Upper lobe of right lung (tissue), 1 donor: Measurements from ENCODE around the gene MYBPH. TPM values are rescaled to one million over a fixed set of nuclear protein-coding genes. Genes with fewer than 3 reads are reported as not detected.

Experiments
- ATAC-seq: fragments of 200-7000 bp; cut with Tn5 transposase; one replicate; pipeline ENCODE4 v1.9.1; 2020; ENCODE audit warnings: mild to moderate bottlenecking, moderate library complexity
- DNase-seq: peaks from one replicate; pipeline ENCODE4 v3.0.0-alpha.2; 2020
- H3K27ac ChIP-seq: fragments of 200-600 bp; one replicate; pipeline ENCODE4 v1.8.0; 2022
- H3K27me3 ChIP-seq: fragments of 200-600 bp; one replicate; pipeline ENCODE4 v1.8.0; 2022; ENCODE audit warnings: mild to moderate bottlenecking
- H3K36me3 ChIP-seq: fragments of 200-600 bp; one replicate; pipeline ENCODE4 v1.8.0; 2022
- H3K4me1 ChIP-seq: fragments of 200-600 bp; one replicate; pipeline ENCODE4 v1.8.0; 2022
- H3K4me3 ChIP-seq: fragments of 200-600 bp; one replicate; pipeline ENCODE4 v1.8.0; 2022; ENCODE audit warnings: mild to moderate bottlenecking
- H3K9me3 ChIP-seq: fragments of 200-600 bp; one replicate; pipeline ENCODE4 v1.8.0; 2022
- intact Hi-C: fragments of 100-400 bp; cut with DNase I; formaldehyde crosslinking; loops from one replicate; pipeline ENCODE4 v1.11.0; 2022
- total RNA-seq: library from RNA; stranded (reverse); fragmentation: NEBNext Ultra II Directional; extraction: Animal tissue kit (Norgen Biotek cat#: 25700); gene quantifications from one replicate; pipeline ENCODE4 v1.2.1, GENCODE V29; 2021
- TF ChIP-seq, protein P1 (sequence below): fragments of 200-600 bp; IDR thresholded peaks from one replicate; pipeline ENCODE4 v1.8.0; 2022; ENCODE audit warnings: antibody characterized with exemption
- donor health status: DM: no; HTN: yes; CAD: no; lungs with severe emphysema.

Gene MYBPH
- total RNA-seq, 1 donor from 2014 or later = not detected

DNA sequence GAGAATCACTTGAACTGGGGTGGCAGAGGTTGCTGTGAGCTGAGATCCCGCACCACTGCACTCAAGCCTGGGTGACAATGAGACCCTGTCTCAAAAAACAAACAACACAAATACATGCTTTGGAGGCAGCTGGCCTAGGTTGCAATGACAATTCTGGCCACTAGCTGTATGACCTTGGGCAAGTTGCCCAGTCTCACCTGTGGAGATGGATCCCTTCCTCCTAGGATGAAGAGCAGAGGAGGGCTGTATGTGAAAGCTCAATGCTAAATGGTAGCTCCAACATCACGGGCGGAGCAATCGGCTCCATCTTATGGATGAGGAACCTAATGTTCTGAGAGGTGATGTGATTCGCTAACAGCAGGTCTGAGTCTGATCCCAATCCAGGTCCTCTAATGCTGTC, 27.5 kb downstream of the MYBPH start:
- Histone ChIP-seq H3K36me3 (no peaks in the 10 kb centered on the region), H3K9me3 (no peaks in the 10 kb centered on the region), H3K4me1 (peaks cover 3% of the 10 kb centered on the region), H3K4me3 (no peak overlapping the region), H3K27ac (no peak overlapping the region), H3K27me3 (no peaks in the 10 kb centered on the region)
- DNase-seq (no peak), ATAC-seq (peak; percentile 15)
- TF ChIP-seq, protein P1, sequence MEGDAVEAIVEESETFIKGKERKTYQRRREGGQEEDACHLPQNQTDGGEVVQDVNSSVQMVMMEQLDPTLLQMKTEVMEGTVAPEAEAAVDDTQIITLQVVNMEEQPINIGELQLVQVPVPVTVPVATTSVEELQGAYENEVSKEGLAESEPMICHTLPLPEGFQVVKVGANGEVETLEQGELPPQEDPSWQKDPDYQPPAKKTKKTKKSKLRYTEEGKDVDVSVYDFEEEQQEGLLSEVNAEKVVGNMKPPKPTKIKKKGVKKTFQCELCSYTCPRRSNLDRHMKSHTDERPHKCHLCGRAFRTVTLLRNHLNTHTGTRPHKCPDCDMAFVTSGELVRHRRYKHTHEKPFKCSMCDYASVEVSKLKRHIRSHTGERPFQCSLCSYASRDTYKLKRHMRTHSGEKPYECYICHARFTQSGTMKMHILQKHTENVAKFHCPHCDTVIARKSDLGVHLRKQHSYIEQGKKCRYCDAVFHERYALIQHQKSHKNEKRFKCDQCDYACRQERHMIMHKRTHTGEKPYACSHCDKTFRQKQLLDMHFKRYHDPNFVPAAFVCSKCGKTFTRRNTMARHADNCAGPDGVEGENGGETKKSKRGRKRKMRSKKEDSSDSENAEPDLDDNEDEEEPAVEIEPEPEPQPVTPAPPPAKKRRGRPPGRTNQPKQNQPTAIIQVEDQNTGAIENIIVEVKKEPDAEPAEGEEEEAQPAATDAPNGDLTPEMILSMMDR = peak; percentile 29
- intact Hi-C loops = no loop called here

- H3K4me1 ChIP-seq = no peaks in the 10 kb centered on the region
- no peaks in the 10 kb centered on the region for H3K9me3 ChIP-seq
- ATAC-seq = no peak
- no peaks in the 10 kb centered on the region for H3K27me3 ChIP-seq
- no peak overlapping the region for H3K4me3 ChIP-seq
- H3K27ac ChIP-seq = no peak overlapping the region
- DNase-seq = no peak
- intact Hi-C loops = no loop called here
- TF ChIP-seq, protein P1 = no peak
- no peaks in the 10 kb centered on the region for H3K36me3 ChIP-seq
Measured at GRCh38 chr1:203147376-203147775, 28.2 kb downstream of the MYBPH start.

- no peak overlapping the region for H3K4me3 ChIP-seq
- ATAC-seq (no peak), DNase-seq (no peak)
- H3K9me3 ChIP-seq = no peaks in the 10 kb centered on the region
- intact Hi-C loops = no loop called here
- no peak overlapping the region for H3K27ac ChIP-seq
- H3K27me3 ChIP-seq = no peaks in the 10 kb centered on the region
- no peaks in the 10 kb centered on the region for H3K36me3 ChIP-seq
- H3K4me1 ChIP-seq = no peaks in the 10 kb centered on the region
- TF ChIP-seq, protein P1 = no peak
Measured at GRCh38 chr1:203146537-203146936, 29.1 kb downstream of the MYBPH start.

DNA sequence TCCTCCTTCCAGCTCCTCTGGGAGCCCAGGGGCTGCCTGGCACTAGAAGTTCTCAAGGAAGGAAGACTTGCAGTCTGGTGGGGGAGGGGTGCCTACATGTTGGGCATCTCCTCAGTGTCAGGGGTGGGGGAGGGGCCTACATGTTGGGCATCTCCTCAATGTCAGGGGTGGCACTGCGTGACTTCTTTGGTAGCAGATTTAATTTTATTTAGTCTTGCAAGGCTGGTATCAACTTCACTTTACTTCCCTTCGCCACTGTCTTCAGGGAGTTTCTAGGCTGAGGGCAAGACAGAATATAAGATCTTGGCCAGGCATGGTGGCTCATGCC, 29.6 kb downstream of the MYBPH start:
- DNase-seq = no peak
- H3K36me3 ChIP-seq = no peaks in the 10 kb centered on the region
- no peak for ATAC-seq
- H3K4me3 ChIP-seq = no peak overlapping the region
- H3K4me1 ChIP-seq = no peaks in the 10 kb centered on the region
- no peak overlapping the region for H3K27ac ChIP-seq
- TF ChIP-seq, protein P1 = no peak
- H3K27me3 ChIP-seq = no peaks in the 10 kb centered on the region
- intact Hi-C loops = no loop called here
- H3K9me3 ChIP-seq = no peaks in the 10 kb centered on the region

DNA sequence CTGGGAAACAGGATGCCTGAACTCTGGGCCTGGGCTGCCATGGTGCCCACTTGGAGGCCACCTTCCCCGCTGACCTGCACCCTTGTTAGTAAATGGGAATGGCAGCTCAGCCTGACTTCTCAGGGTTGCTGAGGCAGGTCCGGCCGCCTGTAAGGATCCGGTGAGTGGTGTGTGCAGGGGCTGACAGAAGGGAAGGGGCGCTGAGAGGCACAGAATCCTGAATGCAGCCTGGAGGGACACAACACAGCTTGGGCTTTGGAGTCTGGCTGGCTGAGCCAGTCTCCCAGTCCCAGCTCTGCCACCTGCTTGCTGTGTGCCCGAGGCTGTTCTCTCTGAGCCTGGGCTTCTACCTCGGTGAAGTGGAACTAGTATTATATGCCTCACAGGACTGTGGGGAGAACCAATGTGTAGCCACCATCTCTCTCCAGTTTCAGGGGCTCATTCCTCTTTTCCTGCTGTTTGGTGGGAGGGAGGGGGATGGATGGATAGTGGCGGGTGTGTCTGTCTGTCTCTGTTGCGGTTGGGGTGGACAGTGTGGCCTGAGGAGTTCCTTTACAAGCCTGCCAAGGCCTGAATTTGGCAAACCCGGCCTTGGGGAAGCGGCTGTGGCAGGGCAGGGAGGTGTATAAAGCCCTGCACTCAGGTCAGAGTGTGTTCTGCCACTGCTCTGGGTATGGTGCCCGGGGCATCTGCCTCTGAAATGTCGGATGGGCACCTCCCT, 30.1 kb downstream of the MYBPH start:
- no peak for DNase-seq

More for the DNA sequence above, 30.1 kb downstream of the MYBPH start:
- no peak overlapping the region for H3K4me3 ChIP-seq
- H3K36me3 ChIP-seq = no peaks in the 10 kb centered on the region
- ATAC-seq = no peak
- no peaks in the 10 kb centered on the region for H3K27me3 ChIP-seq
- no peak overlapping the region for H3K27ac ChIP-seq
- no peaks in the 10 kb centered on the region for H3K4me1 ChIP-seq
- TF ChIP-seq, protein P1 = no peak
- H3K9me3 ChIP-seq = no peaks in the 10 kb centered on the region
- intact Hi-C loops = no loop called here
